Panc1 (cell line): Measurements from ENCODE around the gene MSANTD1. TPM values are rescaled to one million over a fixed set of nuclear protein-coding genes. Genes with fewer than 3 reads are reported as not detected.

Experiments
- ATAC-seq: fragments of 200-7000 bp; cut with Tn5 transposase; 2 replicates; pipeline ENCODE4 v1.9.1; 2020; ENCODE audit warnings: mild to moderate bottlenecking, moderate library complexity
- BruUV-seq: library from RNA; stranded (reverse); fragments of 400-500 nt; replicated peaks from 2 replicates; lab custom pipeline; 2021; lab: Mats Ljungman, UMichigan
- CTCF ChIA-PET: fragments of 300-600 bp; sonication (Branson Sonifier 250); formaldehyde crosslinking; loops from one replicate; lab custom pipeline; 2022; ENCODE audit warnings: antibody characterized with exemption; lab: Charles Lee
- POLR2A ChIA-PET: fragments of 300-600 bp; sonication (Branson Sonifier 250); formaldehyde crosslinking; loops from one replicate; lab custom pipeline; 2022; ENCODE audit warnings: antibody characterized with exemption; lab: Charles Lee
- DNase-seq: peaks from one replicate; pipeline ENCODE4 v3.0.0-alpha.2; 2010; ENCODE audit warnings: low read depth, low spot score
- H3K27ac ChIP-seq: 2 replicates; pipeline ENCODE4 v1.5.1; 2011; ENCODE audit warnings: mild to moderate bottlenecking, low read length, inconsistent platforms
- H3K27me3 ChIP-seq: fragments of 200-500 bp; sonication (Bioruptor generic); 2 replicates; pipeline ENCODE4 v1.6.0; 2014; ENCODE audit warnings: low read length, inconsistent platforms; ENCODE audit not compliant: control insufficient read depth, insufficient read depth
- H3K36me3 ChIP-seq: fragments of 200-500 bp; sonication (Bioruptor generic); 2 replicates; pipeline ENCODE4 v1.5.1; 2014; ENCODE audit warnings: inconsistent platforms, mild to moderate bottlenecking, low read length, moderate library complexity; ENCODE audit not compliant: control insufficient read depth, insufficient read depth
- H3K4me1 ChIP-seq: 2 replicates; pipeline ENCODE4 v1.5.1; 2011; ENCODE audit warnings: inconsistent platforms, mild to moderate bottlenecking, low read length, moderate library complexity; ENCODE audit not compliant: control insufficient read depth, insufficient read depth
- H3K4me3 ChIP-seq, 2 experiments: 2 replicates each; pipeline ENCODE4 v1.5.1; 2011 to 2012; ENCODE audit warnings: low read depth in 2 of 2, low read length in 2 of 2, mild to moderate bottlenecking in 2 of 2, inconsistent platforms in 1 of 2, moderate library complexity in 1 of 2
- H3K9me3 ChIP-seq: fragments of 200-500 bp; sonication (Bioruptor generic); 2 replicates; pipeline ENCODE4 v1.5.1; 2014; ENCODE audit warnings: low read depth, mild to moderate bottlenecking, inconsistent platforms, low read length, moderate library complexity; ENCODE audit not compliant: control insufficient read depth, insufficient read depth
- POLR2AphosphoS5 ChIP-seq: IDR thresholded peaks from 2 replicates; pipeline ENCODE4 v1.6.1; 2012; ENCODE audit warnings: mild to moderate bottlenecking, low read depth, low read length, moderate library complexity
- SIN3A ChIP-seq: IDR thresholded peaks from 2 replicates; pipeline ENCODE4 v1.6.1; 2012; ENCODE audit warnings: low read depth, mild to moderate bottlenecking, low read length, moderate library complexity, borderline replicate concordance; ENCODE audit not compliant: insufficient read depth
- TCF7L2 ChIP-seq: IDR thresholded peaks from 2 replicates; pipeline ENCODE4 v1.6.1; 2011; ENCODE audit warnings: mild to moderate bottlenecking, low read depth, low read length, inconsistent platforms
- in situ Hi-C: cut with HindIII; loops from 2 replicates; pipeline ENCODE4 v1.10.0; 2016; ENCODE audit warnings: low sequenced_read_pairs, low pct_unique_long_range_greater_than_20kb
- intact Hi-C: fragments of 100-400 bp; cut with micrococcal nuclease; formaldehyde crosslinking; loops from one replicate; pipeline ENCODE4 v1.10.0; 2022; ENCODE audit not compliant: unreplicated experiment
- total RNA-seq: library from RNA; stranded (reverse); gene quantifications from one replicate; pipeline ENCODE4 v1.2.1, GENCODE V29; 2021; ENCODE audit not compliant: unreplicated experiment
- TF ChIP-seq, protein P1 (sequence below): fragments of 450-650 bp; IDR thresholded peaks from 2 replicates; pipeline ENCODE4 v1.5.1; 2017; ENCODE audit warnings: mild to moderate bottlenecking
- TF ChIP-seq, protein P2 (sequence below), 2 experiments: IDR thresholded peaks; 2 replicates each; pipeline ENCODE4 v1.6.1; 2011 to 2012; ENCODE audit warnings: low read depth in 2 of 2, control low read depth in 1 of 2, low read length in 1 of 2, mild to moderate bottlenecking in 1 of 2, moderate library complexity in 1 of 2; ENCODE audit not compliant: insufficient read depth in 1 of 2

MSANTD1 gene
- total RNA-seq, 1 experiment from 2014 or later = 0.57 TPM

DNA sequence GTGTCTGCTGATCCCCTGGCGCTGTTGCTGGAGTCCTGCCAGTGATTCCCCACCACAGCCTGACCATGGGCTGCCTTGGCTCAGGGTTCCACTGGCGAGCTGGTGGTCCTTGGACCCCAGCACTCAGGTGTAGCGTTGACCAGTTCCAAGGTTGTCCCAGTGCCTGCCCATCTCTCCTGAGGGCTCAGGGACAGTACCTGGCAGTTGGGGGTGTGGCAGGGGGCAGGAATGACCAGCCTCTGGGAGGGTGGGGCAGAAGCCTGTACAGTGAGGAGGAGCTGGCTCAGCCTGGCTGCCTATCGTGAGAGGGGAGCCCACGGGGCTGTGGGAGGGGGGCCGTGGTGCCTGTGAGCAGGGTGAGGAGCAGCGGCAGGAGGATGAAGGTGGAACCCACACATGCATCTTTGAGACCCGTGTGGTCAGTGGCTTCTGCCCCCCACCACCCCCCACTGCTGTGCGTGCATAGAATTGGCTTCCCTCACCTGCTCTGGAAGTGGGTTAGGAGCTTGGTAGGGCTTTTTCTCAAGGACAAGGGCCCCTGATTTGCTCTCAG is 12.6 kb upstream of the MSANTD1 start:
- TF ChIP-seq TCF7L2 (no peak), SIN3A (no peak)
- TF ChIP-seq, protein P1, sequence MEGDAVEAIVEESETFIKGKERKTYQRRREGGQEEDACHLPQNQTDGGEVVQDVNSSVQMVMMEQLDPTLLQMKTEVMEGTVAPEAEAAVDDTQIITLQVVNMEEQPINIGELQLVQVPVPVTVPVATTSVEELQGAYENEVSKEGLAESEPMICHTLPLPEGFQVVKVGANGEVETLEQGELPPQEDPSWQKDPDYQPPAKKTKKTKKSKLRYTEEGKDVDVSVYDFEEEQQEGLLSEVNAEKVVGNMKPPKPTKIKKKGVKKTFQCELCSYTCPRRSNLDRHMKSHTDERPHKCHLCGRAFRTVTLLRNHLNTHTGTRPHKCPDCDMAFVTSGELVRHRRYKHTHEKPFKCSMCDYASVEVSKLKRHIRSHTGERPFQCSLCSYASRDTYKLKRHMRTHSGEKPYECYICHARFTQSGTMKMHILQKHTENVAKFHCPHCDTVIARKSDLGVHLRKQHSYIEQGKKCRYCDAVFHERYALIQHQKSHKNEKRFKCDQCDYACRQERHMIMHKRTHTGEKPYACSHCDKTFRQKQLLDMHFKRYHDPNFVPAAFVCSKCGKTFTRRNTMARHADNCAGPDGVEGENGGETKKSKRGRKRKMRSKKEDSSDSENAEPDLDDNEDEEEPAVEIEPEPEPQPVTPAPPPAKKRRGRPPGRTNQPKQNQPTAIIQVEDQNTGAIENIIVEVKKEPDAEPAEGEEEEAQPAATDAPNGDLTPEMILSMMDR = no peak
- TF ChIP-seq, protein P2, sequence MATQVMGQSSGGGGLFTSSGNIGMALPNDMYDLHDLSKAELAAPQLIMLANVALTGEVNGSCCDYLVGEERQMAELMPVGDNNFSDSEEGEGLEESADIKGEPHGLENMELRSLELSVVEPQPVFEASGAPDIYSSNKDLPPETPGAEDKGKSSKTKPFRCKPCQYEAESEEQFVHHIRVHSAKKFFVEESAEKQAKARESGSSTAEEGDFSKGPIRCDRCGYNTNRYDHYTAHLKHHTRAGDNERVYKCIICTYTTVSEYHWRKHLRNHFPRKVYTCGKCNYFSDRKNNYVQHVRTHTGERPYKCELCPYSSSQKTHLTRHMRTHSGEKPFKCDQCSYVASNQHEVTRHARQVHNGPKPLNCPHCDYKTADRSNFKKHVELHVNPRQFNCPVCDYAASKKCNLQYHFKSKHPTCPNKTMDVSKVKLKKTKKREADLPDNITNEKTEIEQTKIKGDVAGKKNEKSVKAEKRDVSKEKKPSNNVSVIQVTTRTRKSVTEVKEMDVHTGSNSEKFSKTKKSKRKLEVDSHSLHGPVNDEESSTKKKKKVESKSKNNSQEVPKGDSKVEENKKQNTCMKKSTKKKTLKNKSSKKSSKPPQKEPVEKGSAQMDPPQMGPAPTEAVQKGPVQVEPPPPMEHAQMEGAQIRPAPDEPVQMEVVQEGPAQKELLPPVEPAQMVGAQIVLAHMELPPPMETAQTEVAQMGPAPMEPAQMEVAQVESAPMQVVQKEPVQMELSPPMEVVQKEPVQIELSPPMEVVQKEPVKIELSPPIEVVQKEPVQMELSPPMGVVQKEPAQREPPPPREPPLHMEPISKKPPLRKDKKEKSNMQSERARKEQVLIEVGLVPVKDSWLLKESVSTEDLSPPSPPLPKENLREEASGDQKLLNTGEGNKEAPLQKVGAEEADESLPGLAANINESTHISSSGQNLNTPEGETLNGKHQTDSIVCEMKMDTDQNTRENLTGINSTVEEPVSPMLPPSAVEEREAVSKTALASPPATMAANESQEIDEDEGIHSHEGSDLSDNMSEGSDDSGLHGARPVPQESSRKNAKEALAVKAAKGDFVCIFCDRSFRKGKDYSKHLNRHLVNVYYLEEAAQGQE (IDR thresholded peaks at IDR 0.05; ENCODE audit: insufficient read depth in 1 of 2, low read depth in 2 of 2, low read length in 1 of 2) = no peak
- Histone ChIP-seq H3K27ac (no peak overlapping the region), H3K9me3 (no peaks in the 10 kb centered on the region), H3K4me1 (no peaks in the 10 kb centered on the region), H3K36me3 (no peaks in the 10 kb centered on the region), H3K27me3 (no peaks in the 10 kb centered on the region), H3K4me3 (no peak overlapping the region)
- POLR2A ChIA-PET = no interaction called here
- DNase-seq = no peak
- no peak for ATAC-seq
- in situ Hi-C loops = no loop called here
- no TSS peak for BruUV-seq
- CTCF ChIA-PET = no interaction called here
- intact Hi-C loops = no loop called here

DNA sequence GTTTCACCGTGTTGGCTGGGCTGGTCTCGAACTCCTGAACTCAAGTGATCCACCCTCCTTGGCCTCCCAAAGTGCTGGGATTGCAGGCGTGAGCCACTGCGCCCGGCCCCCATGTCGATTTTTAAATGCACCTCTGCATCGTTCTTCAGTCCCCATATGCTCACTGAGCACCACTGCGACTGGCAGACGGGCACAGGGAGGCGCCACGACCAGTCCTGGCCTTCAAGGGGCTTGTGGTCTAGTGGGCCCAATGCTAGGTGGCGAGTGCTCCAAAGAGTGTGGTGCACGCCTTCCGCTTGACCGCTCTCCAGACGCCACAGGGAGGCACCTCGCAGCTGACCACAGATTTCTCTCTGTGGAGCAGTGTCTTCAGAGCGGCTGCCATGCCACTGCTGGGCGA is 11.7 kb upstream of the MSANTD1 start:
- Histone ChIP-seq H3K9me3 (no peaks in the 10 kb centered on the region), H3K36me3 (no peaks in the 10 kb centered on the region), H3K4me1 (no peaks in the 10 kb centered on the region), H3K27me3 (no peaks in the 10 kb centered on the region), H3K27ac (no peak overlapping the region), H3K4me3 (no peak overlapping the region)
- BruUV-seq = no TSS peak
- ChIA-PET CTCF (no interaction called here), POLR2A (no interaction called here)
- intact Hi-C loops (no loop called here), in situ Hi-C loops (no loop called here)
- no peak for TF ChIP-seq SIN3A
- TF ChIP-seq, protein P1 = no peak
- TF ChIP-seq, protein P2 (IDR thresholded peaks at IDR 0.05; ENCODE audit: insufficient read depth in 1 of 2, low read depth in 2 of 2, low read length in 1 of 2) = no peak
- no peak for TF ChIP-seq POLR2AphosphoS5
- no peak for TF ChIP-seq TCF7L2
- DNase-seq = no peak
- no peak for ATAC-seq
